Adipose tissue (tissue), 3 donors: ENCODE data around the gene TUSC2. TPM values are rescaled to one million over a fixed set of nuclear protein-coding genes. Genes with fewer than 3 reads are reported as not detected.

Source experiments
- H3K27ac ChIP-seq: one replicate; pipeline ENCODE4 v1.5.1; 2013; ENCODE audit warnings: low read depth, low read length
- WGBS, 3 donors: extraction: QIAGEN DNeasy Blood & Tissue Kit; methylation state at CpG; one replicate each; pipeline ENCODE4 v1.1.7; 2013; 5-methylcytosine and 5-hydroxymethylcytosine counted together
- polyA plus RNA-seq, 3 donors: library from polyadenylated mRNA; stranded (reverse); fragments of 200-250 nt; gene quantifications; one replicate each; pipeline ENCODE4 v1.2.3, GENCODE V29; 2013
- donor health status: healthy with polysubstance abuse.
- donor health status: Bipolar disorder and iron deficiency.
- donor health status: healthy.

TUSC2 gene
- polyA plus RNA-seq, 3 donors, result 26.3 to 56.5 (median 31.2) TPM

DNA sequence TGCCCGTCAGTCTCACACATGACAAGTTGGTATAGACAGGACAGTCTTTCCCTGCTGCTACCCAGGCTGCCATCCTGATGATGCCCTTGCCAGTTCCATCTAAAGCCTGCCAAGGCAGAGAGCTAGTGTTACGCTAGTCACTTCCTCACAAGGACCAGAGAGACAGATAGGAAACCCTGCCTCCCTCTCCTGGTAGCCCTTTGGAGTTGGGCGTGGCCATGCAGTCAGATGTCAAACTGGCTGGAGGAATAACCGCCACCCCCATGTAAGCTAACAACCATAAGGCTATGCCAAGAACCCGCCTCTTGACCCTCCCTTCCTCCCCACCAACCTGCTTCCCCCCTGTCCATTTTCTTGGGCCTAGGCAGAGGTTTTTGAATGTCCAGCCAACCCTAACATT lies 28.5 kb upstream of the TUSC2 start:
- H3K27ac ChIP-seq, result no peak overlapping the region
- 37 to 45% (median 40%) methylated on average over 5 of the region's 5 CpGs for WGBS, 3 donors

- 45 to 65% (median 62%) methylated on average over 5 of the region's 5 CpGs for WGBS, 3 donors
- H3K27ac ChIP-seq, result no peak overlapping the region
These were observed 28.0 kb upstream of the TUSC2 start for GRCh38 chr3:50355829-50356552.

- H3K27ac ChIP-seq, result no peak overlapping the region
- 84 to 89% (median 86%) methylated on average over 7 of the region's 7 CpGs for WGBS, 3 donors
These were observed 26.8 kb upstream of the TUSC2 start for GRCh38 chr3:50354850-50355249.

- 76 to 85% (median 84%) methylated on average over 5 of the region's 5 CpGs for WGBS, 3 donors
- H3K27ac ChIP-seq, result no peak overlapping the region
These were observed 26.3 kb upstream of the TUSC2 start for GRCh38 chr3:50354186-50354764.

DNA sequence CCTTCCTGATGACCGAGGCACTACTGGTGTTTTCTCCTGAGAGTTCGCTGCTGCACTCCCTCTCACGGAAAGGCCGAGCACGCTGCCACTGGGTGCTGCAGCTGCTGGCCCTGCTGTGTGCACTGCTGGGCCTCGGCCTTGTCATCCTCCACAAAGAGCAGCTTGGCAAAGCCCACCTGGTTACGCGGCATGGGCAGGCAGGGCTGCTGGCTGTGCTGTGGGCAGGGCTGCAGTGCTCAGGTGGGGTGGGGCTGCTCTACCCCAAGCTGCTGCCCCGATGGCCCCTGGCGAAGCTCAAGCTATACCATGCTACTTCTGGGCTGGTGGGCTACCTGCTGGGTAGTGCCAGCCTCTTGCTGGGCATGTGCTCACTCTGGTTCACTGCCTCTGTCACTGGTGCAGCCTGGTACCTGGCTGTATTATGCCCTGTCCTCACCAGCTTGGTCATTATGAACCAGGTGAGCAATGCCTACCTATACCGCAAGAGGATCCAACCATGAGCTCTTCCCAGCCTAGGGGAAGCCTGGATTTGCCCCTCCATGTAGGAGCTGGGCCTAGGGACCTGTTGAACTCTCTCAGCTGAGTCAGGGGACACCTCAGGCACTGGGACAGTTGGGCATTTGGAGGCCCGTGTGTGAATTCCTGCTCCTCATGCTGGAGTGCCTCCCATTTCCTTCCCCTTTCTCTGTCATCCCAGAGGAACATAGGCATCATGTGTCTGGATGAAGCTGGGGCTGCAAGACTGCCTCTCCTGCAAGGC lies 25.4 kb upstream of the TUSC2 start:
- 79 to 82% (median 81%) methylated on average over 12 of the region's 12 CpGs for WGBS, 3 donors

GRCh38 chr3:50352781-50353180 lies 24.8 kb upstream of the TUSC2 start:
- 20 to 43% (median 39%) methylated on average over 2 of the region's 2 CpGs for WGBS, 3 donors
- no peak overlapping the region for H3K27ac ChIP-seq

More for the DNA sequence above, 25.4 kb upstream of the TUSC2 start:
- H3K27ac ChIP-seq, result no peak overlapping the region

- WGBS, 3 donors, result 27 to 63% (median 47%) methylated on average over 11 of the region's 11 CpGs
- H3K27ac ChIP-seq, result no peak overlapping the region
These were observed 23.3 kb upstream of the TUSC2 start for GRCh38 chr3:50351323-50351697.

DNA sequence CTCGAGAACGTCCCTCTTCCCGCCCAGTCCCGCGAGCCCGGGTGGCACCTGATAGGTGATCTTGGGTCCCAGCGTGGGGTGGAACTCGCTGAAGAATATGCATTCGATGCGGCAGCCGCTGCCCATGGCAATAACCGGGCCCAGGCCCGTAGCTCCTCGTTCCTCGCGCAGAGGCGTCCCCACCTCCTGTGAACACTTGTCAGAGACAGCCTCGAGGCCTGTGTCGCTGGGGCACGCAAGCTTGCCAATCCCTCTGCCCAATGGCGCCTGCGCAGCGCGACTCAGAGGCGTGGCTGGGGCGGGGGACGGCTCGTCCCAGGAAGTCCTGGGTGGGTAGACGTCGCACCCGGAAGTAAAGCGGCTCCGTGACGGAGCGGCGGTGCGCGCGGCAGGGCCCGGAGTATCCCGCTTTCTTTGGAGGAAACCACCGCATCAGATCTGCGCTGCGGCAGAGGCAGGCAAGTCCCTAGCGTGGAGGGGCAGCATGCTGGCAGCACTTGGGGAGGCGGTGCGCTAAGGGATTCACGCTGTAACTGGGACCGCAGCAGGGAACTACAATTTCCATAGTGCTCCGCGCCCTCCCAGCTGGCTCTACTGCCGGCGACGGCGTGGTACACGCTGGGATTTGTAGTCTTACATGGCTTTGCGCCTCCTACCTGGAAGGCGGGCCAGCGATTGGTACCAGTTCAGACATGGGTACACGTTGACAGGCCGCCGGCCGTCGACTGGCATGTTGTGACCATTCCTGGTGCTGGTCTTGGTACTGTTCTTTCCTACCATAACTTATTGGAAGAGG lies 22.7 kb upstream of the TUSC2 start, which contains the start of the genes CYB561D2 and NPRL2:
CYB561D2 (plus strand) TSS at position 336 of the 796 bp plus-strand sequence. CDS start 572 bp downstream, outside the sequence.
NPRL2 (minus strand) TSS at position 249 of the 796 bp plus-strand sequence; CDS start at position 126, 123 bp downstream.
- 0 to 1% (median 0%) methylated on average over 63 to 64 of the region's 64 CpGs for WGBS, 3 donors

GRCh38 chr3:50350213-50350526 lies 22.1 kb upstream of the TUSC2 start:
- WGBS, 3 donors, result 2 to 6% (median 4%) methylated on average over 7 of the region's 7 CpGs
- no peak overlapping the region for H3K27ac ChIP-seq

More for the DNA sequence above, 22.7 kb upstream of the TUSC2 start, which contains the start of the genes CYB561D2 and NPRL2:
- H3K27ac ChIP-seq, result no peak within 1 kb of the TSS

DNA sequence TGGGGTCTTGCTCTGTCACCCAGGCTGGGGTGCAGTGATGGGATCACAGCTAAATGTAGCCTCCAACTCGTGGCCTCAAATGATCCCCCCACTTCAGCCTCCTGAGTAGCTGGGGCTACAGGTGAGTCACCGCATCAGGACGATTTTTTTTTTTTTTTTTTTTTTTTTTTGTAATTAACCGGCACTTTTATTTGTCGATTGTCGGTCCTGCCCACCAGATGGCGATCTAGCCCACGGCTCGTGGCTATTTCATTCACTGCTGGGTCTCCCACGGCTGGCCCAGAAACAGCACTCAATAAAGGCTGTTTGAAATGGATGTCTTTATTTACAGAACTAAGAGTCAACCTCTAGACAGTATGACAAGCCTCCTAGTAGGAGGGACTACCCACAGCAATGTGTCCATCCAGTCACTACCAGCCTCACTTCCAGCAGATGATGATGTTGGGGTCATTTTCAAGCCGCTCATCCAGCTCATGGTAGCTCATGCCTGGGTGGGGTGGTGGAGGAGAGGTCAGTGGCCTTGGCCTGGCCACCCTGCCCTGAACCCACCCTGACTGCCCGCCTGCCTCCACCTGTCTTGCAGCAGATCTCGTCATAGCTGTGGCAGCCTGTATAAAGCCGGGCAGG lies 19.3 kb upstream of the TUSC2 start:
- 28% methylated on average over 14 of the region's 14 CpGs for WGBS, 3 donors
- no peak overlapping the region for H3K27ac ChIP-seq

DNA sequence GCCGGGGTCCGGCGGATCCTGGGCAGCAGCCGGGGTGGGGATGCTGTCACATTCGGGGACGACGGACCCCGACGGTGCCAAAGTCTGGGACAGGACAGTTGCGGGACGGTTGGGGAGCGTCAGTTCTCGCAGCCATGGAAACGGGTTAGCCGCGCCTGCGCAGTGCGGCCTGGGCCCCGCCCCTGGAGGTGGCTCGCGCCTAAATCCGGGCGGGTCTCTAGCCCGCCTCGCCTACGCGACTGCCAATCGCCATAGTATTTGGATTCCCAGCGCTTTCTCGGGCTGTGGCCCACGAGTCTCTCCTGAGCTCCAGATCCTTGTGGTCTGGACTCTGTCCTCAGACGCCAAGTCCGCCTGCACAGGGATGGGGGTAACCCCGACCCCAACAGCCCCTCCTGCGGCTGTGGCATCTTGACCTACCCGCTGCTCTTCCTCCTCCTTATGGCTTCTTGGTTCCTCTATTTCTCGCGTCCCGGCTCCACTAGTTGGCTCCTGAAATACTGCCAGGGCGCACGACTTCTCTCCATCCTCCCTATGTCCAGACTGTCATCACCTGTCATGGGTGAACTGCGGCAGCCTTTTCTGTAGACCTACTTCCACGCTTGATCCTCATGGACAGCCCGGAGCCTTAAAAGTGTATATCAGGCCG lies 17.7 kb upstream of the TUSC2 start, which contains the start of gene ZMYND10:
ZMYND10 (minus strand) TSS at position 147 of the 649 bp plus-strand sequence. CDS start 153 bp downstream, outside the sequence.
- WGBS, 3 donors, result 9 to 16% (median 11%) methylated on average over 43 to 45 of the region's 45 CpGs
- H3K27ac ChIP-seq, result no peak within 1 kb of the TSS

DNA sequence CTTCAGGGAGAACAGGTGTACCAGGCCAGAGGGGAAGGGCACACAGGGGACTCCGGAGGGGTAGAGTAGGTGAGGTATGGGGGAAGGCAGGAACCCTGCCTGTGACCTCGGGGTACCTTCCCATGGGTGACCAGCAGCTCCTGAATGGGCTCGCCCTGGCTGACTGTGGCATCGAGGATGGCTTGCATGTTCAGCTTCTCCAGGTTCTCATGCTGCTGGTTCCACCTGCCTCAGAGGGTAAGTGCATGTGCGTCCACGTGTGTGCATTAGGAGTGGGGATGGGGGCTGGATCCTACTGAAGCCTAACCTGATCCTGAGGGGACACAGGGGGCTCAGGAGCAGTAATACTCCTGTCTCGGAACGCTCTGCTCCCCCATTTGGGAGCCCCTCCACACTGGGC lies 17.0 kb upstream of the TUSC2 start:
- WGBS, 3 donors, result 71 to 84% (median 76%) methylated on average over 8 of the region's 8 CpGs

GRCh38 chr3:50342813-50343633 lies 15.0 kb upstream of the TUSC2 start:
- 84 to 86% (median 85%) methylated on average over 13 of the region's 13 CpGs for WGBS, 3 donors
- H3K27ac ChIP-seq, result no peak overlapping the region

More for the DNA sequence above, 17.0 kb upstream of the TUSC2 start:
- H3K27ac ChIP-seq, result no peak overlapping the region

DNA sequence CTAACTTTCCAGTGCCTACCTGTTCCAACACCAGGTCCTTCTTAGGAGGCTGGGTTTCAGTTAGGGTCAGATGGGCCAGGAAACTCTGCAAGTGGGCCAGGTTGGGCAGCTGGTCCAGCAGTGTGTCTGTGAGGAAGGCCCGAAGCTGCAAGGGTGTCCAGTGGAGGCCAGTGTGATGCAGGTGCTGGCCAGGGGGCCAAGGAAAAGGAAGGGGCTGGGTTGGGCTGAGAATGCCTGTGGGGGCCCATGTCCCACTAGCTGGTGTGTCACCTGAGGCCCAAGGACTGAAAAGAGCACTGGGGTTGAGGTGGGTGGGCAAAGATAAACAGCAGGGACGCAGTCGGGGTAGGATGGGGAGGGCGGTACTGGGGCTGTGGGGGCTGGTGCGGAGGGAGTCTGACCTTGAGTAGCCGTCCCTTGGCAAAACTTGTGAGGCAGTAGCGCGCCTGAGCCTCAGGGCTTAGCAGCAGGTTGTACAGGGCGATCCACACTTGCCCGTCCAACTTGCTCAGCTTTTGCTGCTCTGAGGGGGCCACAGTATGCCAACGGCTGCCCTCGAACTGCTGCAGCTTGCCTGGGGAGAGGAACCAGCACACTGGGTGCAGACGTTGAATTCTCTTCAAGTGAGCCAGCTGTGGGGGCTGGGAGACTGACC lies 14.1 kb upstream of the TUSC2 start:
- 82 to 83% (median 83%) methylated on average over 13 of the region's 13 CpGs for WGBS, 3 donors
- no peak overlapping the region for H3K27ac ChIP-seq

- H3K27ac ChIP-seq, result no peak overlapping the region
- 82 to 90% (median 84%) methylated on average over 9 of the region's 9 CpGs for WGBS, 3 donors
These were observed 13.5 kb upstream of the TUSC2 start for GRCh38 chr3:50341537-50341936.
